HG03378 (cell line): Measurements from ENCODE around the gene KEAP1.
"Not testable (repeated sequence)": the region's sequence is repeated elsewhere in the genome, so short reads cannot be mapped to it uniquely, and the experiment has no call there.

Experiments
- ATAC-seq: cut with Tn5 transposase; IDR thresholded peaks from one replicate; pipeline ENCODE4 v1.9.1; 2021; ENCODE audit warnings: mild to moderate bottlenecking, moderate library complexity; ENCODE audit not compliant: unreplicated experiment

Gene KEAP1

DNA sequence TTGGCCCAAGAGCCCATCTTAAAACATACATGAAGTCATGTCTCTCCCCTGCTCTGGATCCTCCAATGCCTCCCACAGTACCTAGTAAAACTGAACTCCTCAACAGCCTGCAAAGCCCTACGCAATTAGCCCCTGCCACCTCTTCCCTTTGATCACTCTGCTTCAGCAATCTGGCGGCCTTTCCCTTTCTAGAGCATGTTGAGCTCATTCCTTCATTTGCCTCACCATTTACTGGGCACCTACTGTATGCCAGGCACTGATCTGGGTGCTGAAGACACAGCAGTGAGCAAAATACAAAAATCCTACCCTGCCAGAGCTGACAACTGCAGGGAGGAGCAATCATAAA, 2.9 kb downstream of the KEAP1 start:
- ATAC-seq: no peak

DNA sequence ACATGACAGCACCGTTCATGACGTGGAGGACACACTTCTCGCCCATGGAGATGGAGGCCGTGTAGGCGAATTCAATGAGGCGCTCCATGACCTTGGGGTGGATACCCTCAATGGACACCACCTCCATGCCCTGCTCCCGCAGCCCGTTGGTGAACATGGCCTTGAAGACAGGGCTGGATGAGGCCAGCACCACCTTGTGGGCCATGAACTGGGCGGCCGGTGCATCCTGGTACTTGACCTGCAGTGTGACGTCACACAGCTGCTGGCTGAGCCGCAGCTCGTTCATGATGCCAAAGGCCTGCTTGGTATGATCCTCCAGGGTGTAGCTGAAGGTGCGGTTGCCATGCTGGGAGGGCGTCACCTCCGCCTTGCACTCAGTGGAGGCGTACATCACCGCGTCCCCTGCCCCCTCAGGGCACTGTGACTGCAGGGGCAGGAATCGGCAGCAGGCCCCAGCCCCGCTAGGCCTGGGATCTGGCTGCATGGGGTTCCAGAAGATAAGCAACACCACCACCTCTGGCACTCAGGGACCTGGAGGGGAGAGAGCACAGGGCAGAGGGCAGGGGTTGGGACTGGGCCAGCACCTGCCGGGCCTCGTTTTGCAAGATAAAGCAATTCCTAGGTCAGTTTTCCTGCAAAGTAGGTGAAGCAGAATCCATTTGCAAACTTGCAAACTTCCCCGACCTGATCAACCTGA, 3.5 kb downstream of the KEAP1 start:
- no peak for ATAC-seq

DNA sequence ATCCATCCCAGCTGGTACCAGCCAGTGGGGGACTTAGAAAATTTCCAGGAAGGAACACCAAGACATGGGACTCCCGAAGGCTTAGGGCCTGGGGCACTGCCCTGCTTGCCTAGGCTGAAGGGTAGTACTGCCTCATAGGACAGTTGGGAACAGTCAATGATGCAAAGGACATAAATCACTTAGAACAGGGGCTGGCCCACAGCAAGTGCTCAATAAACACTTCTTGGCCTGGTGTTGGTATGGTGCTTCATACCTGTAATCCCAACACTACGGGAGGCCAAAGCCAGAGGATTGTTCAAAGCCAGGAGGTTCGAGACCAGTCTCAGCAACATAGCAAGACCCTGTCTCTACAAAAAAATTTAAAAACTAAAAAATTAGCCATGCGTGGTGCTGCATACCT, 5.8 kb downstream of the KEAP1 start:
- no peak for ATAC-seq

DNA sequence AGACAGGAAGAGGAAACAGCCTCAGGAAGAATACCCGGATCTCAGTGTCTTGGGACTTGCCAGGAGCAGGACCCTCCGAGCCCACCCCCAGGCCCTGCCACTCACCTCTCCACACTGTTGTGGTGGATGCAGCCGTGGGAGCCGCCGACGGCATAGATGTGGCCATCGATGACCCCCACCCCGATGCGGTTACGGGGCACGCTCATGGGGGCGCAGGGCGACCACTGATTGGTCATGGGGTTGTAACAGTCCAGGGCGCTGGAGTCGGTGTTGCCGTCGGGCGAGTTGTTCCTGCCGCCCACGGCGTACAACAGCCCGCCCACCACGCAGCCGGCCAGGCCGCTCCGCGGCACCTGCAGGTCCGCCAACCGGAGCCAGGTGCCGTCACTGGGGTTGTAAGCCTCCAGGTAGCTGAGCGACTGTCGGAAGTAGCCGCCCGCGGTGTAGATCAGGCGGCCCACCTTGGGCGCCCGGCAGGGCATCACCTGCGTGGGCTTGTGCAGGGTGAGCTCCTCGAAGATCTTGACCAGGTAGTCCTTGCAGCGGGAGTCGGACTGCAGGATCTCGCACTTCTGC, 11.6 kb downstream of the KEAP1 start:
- ATAC-seq: no peak

DNA sequence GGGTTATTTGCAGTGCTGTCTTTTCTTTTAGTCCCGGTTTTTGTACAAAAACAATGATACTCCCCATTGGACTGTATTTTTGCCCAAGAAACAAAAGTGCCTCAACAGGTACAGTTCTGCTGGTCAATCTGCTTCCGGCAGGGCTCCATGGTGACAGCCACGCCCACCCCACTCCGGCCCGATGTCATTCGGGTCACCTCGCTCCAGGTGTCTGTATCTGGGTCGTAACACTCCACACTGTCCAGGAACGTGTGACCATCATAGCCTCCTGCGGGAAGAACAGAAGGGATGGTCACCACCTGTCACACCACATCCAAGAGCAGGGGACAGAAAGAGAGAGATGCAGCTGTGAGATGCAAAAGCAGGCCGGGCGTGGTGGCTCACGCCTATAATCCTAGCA, 16.6 kb downstream of the KEAP1 start:
- ATAC-seq: no peak

DNA sequence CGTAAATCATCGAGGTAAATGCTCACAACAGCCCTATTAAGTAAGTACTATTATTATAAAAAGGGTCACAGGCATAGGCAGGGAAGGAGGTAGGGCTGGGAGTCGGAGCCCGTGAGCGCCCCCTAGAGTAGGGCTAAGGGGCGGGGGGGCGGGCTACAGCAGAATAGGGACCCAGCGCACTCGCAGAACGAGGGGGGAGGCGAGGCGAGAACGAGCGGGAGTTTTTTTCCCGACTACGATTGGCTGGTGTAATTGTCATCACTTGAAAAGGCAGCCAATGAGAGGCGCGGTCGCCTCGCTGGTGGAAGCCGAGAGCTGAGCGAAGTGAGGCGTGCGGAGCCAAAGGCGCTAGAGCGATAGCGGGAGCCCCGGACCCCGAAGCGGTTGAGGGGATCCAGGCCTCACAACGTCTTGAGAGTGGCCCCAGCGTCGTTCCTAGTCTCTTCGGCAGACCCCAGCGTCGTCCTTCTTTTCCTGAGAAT, 24.2 kb downstream of the KEAP1 start:
- no peak for ATAC-seq

DNA sequence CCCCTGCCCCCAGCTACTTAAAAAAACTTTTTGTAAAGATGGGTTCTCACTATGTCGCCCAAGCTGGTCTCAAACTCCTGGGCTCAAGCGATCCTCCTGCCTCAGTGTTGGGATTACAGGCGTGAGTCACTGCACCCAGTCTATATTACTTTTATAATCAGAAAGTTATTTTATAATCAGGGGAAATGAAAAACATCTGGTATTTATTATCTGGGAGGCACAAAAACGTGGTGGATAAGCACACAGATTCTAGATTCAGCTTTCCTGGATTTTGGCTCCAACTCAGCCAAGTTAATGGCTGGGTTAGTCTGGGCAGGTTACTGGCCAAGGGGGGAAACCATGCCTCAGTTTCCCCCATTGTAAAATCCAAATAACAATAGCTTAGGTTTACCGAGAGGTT, 24.7 kb downstream of the KEAP1 start:
- ATAC-seq: no peak

DNA sequence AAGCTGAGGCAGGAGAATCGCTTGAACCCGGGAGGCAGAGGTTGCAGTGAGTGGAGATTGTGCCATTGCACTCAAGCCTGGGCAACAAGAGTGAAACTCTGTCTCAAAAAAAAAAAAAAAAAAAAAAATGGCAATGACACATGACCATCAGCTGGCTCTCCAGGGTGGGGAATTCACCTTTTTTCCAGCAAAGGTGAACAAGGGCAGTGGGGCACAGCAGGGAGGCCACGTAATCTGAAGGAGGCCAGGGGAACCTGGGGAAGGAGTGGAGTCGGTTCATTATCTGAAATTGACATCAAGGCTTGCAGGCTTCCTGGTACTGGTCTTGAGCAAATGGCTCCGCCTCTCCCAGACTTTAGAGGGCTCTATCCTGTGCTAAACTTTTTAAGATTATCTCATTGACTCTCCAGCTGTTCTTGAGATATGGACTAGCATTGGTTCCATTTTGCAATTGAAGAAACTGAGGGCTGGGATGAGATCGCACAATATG, 28.1 kb downstream of the KEAP1 start:
- no peak for ATAC-seq

DNA sequence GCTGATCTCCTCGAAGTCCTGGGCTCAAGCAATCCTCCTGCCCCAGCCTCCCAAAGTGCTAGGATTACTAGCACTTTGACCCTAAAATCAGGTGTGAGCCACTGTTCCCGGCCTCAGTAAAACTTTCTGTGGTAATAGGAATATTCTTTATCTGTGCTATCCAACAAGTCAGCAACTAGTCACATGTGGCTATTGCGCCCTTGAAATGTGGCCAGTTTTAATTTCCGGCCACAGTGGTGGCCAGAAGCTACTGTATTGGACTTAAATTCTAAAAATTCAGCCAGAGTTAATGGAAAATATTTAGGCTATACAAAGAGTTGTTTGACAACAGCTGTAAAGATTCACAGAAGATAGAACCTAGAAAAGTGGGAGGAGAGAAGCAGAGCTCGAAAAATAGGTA, 30.0 kb downstream of the KEAP1 start:
- ATAC-seq: no peak

DNA sequence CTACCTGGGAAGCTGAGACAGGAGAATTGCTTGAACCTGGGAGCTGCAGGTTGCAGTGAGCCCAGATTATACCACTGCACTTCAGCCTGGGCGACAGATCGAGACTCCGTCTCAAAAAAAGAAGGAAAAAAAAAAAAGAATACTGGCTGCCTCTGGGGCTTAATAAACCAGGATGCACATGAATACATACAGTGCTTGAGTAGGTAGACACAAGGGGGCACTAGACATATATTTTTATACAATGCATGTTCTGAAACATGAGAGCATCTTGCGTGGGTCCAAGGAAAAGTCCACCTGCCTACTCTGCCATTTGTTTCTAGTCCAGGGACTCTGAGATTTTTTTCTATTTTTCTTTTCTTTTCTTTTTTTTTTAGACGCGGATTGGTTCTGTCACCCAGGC, 31.2 kb downstream of the KEAP1 start:
- no peak for ATAC-seq

DNA sequence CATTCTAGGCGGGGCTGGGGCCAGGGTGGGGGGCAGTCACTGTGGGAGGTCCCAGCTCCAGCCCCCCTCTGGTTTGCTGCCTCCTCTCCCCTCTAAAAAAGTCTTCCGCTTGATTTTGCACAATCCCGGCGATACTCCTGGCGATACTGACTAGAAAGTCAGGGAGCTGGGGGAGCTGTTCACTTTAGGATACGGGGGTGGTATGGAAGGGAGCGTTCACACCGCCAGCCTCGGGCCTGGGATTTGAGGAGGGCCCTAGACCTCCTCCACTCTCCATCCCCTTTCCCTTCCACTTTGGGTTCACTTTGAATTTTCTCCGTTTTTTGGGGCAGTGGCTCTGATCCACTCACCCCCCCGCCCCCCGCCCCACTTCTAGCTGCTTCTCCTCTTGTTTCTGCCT, 35.0 kb downstream of the KEAP1 start:
- no peak for ATAC-seq

DNA sequence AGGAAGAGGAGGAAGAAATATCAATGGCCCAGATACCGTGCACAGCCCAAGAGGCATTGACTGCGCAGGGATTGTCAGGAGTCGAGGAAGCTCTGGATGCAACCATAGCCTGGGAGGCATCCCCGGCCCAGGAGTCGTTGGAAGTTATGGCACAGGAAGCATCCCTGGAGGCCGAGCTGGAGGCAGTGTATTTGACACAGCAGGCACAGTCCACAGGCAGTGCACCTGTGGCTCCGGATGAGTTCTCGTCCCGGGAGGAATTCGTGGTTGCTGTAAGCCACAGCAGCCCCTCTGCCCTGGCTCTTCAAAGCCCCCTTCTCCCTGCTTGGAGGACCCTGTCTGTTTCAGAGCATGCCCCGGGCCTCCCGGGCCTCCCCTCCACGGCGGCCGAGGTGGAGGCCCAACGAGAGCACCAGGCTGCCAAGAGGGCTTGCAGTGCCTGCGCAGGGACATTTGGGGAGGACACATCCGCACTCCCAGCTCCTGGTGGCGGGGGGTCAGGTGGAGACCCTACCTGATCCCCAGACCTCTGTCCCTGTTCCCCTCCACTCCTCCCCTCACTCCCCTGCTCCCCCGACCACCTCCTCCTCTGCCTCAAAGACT, 36.0 kb downstream of the KEAP1 start:
- ATAC-seq: no peak

DNA sequence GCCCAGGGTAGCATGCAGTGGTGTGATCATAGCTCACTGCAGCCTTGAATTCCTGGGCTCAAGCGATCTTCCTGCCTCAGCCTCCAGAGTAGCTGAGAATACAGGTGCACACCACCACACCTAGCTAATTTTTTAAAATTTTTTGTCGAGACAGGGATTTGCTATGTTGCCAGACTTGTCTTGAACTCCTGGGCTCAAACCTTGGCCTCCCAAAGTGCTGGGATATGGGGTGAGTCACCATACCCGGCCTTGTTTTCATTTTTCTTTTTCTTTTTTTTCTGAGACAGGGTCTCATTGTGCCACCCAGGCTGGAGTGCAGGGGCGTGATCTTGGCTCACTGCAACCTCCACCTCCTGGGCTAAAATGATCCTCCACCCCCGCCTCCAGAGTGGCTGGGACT, 38.7 kb downstream of the KEAP1 start:
- no peak for ATAC-seq

DNA sequence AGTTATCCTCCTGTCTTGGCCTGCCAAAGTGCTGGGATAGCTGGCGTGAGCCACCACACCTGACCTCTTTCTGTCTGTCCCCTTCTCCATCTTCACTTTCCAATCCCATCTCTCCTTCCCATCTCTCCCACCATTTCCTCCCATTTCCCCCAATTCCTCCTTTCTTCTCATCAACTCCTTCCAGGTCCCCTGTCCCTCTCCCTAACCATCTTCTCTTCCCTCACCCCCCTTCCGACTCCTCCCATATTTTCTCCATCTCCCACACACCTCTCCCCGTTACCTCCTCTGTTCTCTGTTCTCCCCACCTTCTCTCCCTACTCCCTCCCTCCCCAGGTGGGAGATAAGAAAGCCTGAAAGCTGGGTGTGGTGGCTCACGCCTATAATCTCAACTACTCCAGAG, 40.6 kb downstream of the KEAP1 start:
- ATAC-seq: no peak

DNA sequence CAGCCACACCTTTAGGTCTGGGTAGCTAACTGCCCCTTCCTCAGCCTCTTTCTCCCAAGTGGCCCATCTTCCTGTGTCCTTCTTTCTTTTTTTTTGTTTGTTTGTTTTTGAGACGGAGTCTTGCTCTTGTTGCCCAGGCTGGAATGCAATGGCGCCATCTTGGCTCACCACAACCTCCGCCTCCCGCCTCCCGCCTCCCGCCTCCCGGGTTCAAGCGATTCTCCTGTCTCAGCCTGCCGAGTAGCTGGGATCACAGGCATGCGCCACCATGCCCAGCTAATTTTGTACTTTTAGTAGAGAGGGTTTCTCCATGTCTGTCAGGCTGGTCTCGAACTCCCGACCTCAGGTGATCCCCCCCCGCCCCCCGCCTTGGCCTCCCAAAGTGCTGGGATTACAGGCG, 41.1 kb downstream of the KEAP1 start:
- ATAC-seq: not testable (repeated sequence)

DNA sequence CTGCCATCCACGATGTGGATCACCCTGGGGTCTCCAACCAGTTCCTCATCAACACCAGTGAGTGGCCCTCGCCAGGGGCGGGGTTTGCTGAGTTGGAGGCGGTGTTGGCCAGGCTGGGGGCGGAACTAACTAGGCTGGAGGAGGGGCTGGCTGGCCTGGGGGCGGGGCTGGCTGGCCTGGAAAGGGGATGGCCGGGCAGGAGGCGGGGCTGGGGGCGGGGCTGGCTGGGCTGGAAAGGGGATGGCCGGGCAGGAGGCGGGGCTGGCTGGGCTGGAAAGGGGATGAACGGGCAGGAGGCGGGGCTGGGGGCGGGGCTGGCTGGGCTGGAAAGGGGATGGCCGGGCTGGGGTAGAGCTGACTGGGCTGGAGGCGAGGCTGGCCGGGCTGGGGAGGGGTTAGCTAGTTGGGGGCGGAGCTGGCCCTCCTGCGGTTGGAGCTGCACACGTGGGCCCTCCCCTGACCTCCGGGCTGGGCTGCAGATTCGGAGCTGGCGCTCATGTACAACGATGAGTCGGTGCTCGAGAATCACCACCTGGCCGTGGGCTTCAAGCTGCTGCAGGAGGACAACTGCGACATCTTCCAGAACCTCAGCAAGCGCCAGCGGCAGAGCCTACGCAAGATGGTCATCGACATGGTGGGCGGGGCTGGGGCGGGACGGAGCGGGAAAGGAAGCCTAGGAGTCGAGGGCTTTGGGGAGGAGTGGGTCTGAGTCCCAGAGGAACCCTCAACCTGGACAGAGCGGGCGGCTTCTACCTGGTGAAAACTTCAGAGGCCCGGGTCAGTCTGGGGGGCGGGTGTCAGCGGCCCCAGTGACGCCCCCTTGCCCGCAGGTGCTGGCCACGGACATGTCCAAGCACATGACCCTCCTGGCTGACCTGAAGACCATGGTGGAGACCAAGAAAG, 41.9 kb downstream of the KEAP1 start:
- ATAC-seq: no peak

DNA sequence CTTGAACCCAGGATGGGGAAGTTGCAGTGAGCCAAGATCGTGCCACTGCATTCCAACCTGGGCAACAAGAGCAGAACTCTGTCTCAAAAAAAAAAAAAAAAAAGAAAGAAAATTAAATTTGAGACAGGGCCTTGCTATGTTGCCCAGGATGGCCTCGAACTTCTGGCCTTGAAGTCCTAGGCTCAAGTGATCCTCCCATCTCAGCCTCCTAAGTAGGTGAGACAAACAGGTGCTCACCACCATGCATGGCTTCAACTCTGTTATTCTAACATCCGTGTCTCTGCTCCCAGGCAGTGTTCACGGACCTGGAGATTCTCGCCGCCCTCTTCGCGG, 42.5 kb downstream of the KEAP1 start:
- ATAC-seq: no peak

DNA sequence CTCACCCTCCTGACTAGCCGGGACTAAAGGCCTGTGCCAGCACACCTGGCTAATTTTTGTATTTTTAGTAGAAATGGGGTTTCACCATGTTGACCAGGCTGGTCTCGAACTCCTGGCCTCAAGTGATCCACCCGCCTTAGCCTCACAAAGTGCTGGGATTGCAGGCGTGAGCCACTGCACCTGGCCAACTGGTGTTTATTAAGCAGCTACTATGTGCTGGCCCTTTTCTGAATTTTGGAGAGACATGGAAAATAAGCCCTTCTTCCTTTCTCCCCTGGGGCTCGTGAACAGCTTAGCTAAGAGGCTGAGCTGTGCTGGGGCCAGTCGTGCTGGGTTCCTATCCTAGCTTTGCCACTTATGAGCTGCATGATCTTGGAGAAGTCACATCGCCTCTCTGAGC, 44.4 kb downstream of the KEAP1 start:
- ATAC-seq: not testable (repeated sequence)

DNA sequence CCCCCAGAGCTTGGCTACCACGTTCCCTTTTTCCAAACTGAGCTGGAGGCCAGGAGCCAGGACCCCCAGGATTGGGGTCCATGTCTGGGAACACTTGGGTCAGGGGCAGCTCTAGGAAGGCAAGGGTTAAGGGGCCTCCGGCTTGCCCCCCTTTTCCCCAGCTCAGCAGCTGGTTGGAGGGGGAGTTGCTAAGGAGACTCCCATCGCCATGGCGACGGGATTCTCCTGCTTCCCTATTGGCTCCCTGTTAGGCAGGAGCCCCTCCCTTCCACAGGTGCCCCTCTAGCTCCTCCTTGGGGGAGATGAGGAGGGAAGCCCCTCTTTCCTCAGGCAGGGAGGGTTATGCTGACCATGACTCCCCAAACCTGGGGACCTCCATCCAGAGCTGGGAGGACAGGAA, 48.9 kb downstream of the KEAP1 start:
- no peak for ATAC-seq

DNA sequence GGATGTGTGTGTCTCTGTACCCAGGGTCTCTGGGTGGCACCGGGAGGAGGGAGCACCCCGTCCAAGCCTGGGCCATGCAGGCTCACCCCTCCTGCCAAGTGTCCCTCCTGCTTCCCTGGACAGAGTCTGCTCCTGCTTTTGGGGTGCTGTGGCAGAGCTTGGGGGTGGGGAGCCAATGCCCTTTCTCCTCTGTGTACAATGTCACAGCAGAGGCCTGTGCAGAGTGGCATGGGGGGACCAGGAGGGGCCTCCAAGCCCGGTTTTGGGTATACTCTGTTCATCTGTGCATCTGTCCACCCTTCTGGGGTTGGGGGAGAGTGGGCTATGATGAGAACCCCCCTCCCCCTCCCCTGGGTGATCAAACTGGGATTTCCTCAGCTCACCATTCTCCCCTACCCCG, 49.3 kb downstream of the KEAP1 start:
- no peak for ATAC-seq

DNA sequence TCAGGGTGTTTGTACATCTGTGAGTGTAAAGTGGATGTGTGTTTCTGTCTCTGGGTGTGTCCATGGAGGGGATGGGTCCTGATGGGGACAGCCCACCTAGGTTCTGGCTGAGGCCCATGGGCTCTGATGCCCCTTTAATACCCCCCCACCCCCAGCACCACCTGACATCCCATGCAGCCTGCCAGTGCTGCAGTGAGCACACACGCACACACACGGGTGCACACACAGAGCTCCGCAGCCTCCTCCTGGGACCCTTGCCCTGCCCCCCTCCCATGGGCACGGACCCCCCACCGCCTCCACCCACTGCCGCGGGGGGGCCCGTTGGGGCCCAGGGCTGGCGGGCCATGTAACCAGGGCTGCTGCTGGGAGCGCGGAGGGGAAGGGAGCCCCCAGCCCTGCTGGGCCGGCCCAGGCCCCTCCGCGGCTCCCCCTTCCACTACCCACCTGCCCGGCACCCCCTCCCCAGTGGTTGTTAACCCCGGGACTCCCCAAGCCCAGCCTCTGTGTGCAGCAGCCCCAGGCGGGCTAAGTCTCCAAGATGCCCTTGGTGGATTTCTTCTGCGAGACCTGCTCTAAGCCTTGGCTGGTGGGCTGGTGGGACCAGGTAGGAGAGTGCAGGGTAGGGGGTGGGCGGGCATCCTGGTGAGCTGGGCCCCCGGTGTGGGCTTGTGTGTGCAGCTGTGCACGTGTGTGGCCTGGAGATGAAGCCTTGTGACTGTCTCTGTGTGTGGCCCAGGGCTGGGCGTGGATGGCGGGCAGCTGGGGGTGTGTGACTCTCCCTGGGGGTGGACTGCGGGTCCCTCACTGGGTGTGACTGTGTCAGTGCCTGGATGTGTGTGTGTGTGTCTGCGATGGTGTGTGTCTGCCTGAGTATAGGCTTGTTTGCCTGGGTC, 50.2 kb downstream of the KEAP1 start:
- ATAC-seq: no peak
